Inflammatory macrophage (primary cell): ENCODE data around the gene KDM4B.
A peak's percentile ranks its signal among the peaks of the same experiment; 100 is the strongest.

Experiments
- DNase-seq, 2 donors: peaks; one replicate each; pipeline ENCODE4 v3.0.0-alpha.2; 2020 to 2022

The KDM4B gene

GRCh38 chr19:5073153-5073844, 104.4 kb downstream of the KDM4B start:
- no peak for DNase-seq

- peak in 1 of 2 donors; percentile 32 for DNase-seq
These were observed 105.5 kb downstream of the KDM4B start for GRCh38 chr19:5074407-5074806.

GRCh38 chr19:5074830-5075394, 106.0 kb downstream of the KDM4B start:
- peak in 1 of 2 donors; percentile 1 for DNase-seq

GRCh38 chr19:5075597-5075996, 106.7 kb downstream of the KDM4B start:
- no peak for DNase-seq

- no peak for DNase-seq
These were observed 107.7 kb downstream of the KDM4B start for GRCh38 chr19:5076440-5077208.

GRCh38 chr19:5077209-5077515, 108.2 kb downstream of the KDM4B start:
- no peak for DNase-seq

- DNase-seq: no peak
These were observed 109.3 kb downstream of the KDM4B start for GRCh38 chr19:5078182-5078581.

GRCh38 chr19:5078666-5079065, 109.8 kb downstream of the KDM4B start:
- DNase-seq: no peak

- DNase-seq: no peak
These were observed 110.3 kb downstream of the KDM4B start for GRCh38 chr19:5079071-5079774.

- no peak for DNase-seq
These were observed 111.2 kb downstream of the KDM4B start for GRCh38 chr19:5080030-5080654.

- DNase-seq: no peak
These were observed 111.9 kb downstream of the KDM4B start for GRCh38 chr19:5080809-5081208.

GRCh38 chr19:5081443-5082161, 112.7 kb downstream of the KDM4B start:
- DNase-seq: no peak

GRCh38 chr19:5083547-5083965, 114.6 kb downstream of the KDM4B start:
- peak in 1 of 2 donors; percentile 1 for DNase-seq

GRCh38 chr19:5085566-5085965, 116.7 kb downstream of the KDM4B start:
- DNase-seq: no peak

- DNase-seq: no peak
These were observed 117.3 kb downstream of the KDM4B start for GRCh38 chr19:5086230-5086629.

- no peak for DNase-seq
These were observed 118.0 kb downstream of the KDM4B start for GRCh38 chr19:5086725-5087439.

GRCh38 chr19:5089283-5089682, 120.4 kb downstream of the KDM4B start:
- DNase-seq: no peak

- DNase-seq: no peak
These were observed 121.6 kb downstream of the KDM4B start for GRCh38 chr19:5090465-5091017.

- DNase-seq: no peak
These were observed 122.2 kb downstream of the KDM4B start for GRCh38 chr19:5091018-5091683.

- DNase-seq: no peak
These were observed 123.0 kb downstream of the KDM4B start for GRCh38 chr19:5091684-5092480.
